Articular chondrocyte of knee joint (primary cell): ENCODE results near the gene SERPINA1. TPM values are rescaled to one million over a fixed set of nuclear protein-coding genes. Genes with fewer than 3 reads are reported as not detected.

ENCODE experiments used
- total RNA-seq: library from RNA; depleted of rRNA; stranded (reverse); fragments of >200 nt; gene quantifications from 2 replicates; pipeline ENCODE4 v1.2.3, GENCODE V29; 2012

Gene SERPINA1
- 15.8 and 81.4 TPM in 2 replicates for total RNA-seq

GRCh38 chr14:94388384-94389103 lies at the start of gene SERPINA1:
SERPINA1 (minus strand) TSS chr14:94388602; CDS start chr14:94383237, 5,365 bp downstream.

GRCh38 chr14:94366146-94366915 lies 22.1 kb downstream of the SERPINA1 start, which contains the start of gene SERPINA2:
SERPINA2 (minus strand) TSS chr14:94366698.

Other genes with a start within 250 kb of the SERPINA1 start
- gene PPP4R4, start 214.3 kb downstream of the SERPINA1 start, total RNA-seq: 6.6 and 9.4 TPM in 2 replicates
- gene SERPINA10, start 95.3 kb downstream of the SERPINA1 start, total RNA-seq: not detected in 2 replicates
- gene SERPINA6, start 65.3 kb downstream of the SERPINA1 start, total RNA-seq: not detected in 2 replicates
- gene SERPINA2, start 21.9 kb downstream of the SERPINA1 start, total RNA-seq: not detected in 2 replicates
- gene SERPINA11, start 64.2 kb upstream of the SERPINA1 start, total RNA-seq: not detected in 2 replicates
- 0.26 and 0.43 TPM in 2 replicates for gene SERPINA9, start 87.6 kb upstream of the SERPINA1 start, total RNA-seq
- not detected in 2 replicates for gene SERPINA12, start 120.9 kb upstream of the SERPINA1 start, total RNA-seq
- gene SERPINA4, start 172.8 kb upstream of the SERPINA1 start, total RNA-seq: not detected in 2 replicates
- gene SERPINA5, start 192.8 kb upstream of the SERPINA1 start, total RNA-seq: 3.5 and 4.6 TPM in 2 replicates
- 24.2 and 76.8 TPM in 2 replicates for gene SERPINA3, start 223.8 kb upstream of the SERPINA1 start, total RNA-seq